CD4-positive, alpha-beta T cell treated with Interferon gamma for 1 hour (primary cell): Measurements from ENCODE around the gene ZSCAN30.

ENCODE experiments used
- DNase-seq: peaks from one replicate; pipeline ENCODE4 v3.0.0-alpha.2; 2020

Gene ZSCAN30

GRCh38 chr18:35290094-35290735 lies at the start of gene ZSCAN30:
ZSCAN30 (minus strand) TSS chr18:35290229; CDS start chr18:35264352, 25,877 bp downstream.
- peak; percentile 97 for DNase-seq

DNA sequence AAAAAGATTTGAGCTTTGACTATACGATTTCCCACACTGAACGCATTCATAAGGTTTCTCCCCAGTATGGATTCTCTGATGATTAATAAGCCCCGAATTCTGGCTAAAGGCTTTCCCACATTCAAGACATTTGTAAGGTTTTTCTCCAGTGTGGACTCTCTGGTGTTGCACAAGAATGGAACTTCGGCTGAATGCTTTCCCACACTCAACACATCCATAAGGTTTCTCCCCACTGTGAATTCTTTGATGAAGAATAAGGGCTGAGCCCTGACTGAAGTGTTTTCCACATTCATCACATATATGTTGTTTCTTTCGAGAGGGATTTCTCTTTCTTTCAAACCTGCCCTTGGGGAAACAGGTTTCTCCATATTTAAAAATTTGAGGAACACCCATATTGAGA lies 47.3 kb upstream of the ZSCAN30 start:
- no peak for DNase-seq

DNA sequence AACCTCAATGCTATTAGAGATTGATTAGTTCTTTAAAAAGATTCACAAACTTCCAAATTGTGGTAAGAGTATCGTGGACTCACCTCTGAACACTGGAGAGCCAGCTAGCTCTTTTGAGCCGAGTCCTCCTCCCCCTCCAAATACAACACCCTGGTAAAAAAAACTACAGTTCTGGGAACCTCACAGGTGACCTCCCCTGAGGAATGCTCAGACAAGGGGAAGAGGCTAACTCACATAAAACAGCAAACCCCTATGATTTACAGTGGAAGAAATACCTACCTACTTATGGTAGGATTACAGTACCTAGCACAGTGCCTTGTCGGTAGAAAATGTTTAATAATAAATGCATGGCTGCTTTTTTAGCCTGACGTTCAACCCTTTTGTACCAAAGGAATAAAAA lies 45.8 kb upstream of the ZSCAN30 start:
- DNase-seq, result no peak

- DNase-seq, result no peak
Observed at GRCh38 chr18:35334821-35335220, 44.8 kb upstream of the ZSCAN30 start.

DNA sequence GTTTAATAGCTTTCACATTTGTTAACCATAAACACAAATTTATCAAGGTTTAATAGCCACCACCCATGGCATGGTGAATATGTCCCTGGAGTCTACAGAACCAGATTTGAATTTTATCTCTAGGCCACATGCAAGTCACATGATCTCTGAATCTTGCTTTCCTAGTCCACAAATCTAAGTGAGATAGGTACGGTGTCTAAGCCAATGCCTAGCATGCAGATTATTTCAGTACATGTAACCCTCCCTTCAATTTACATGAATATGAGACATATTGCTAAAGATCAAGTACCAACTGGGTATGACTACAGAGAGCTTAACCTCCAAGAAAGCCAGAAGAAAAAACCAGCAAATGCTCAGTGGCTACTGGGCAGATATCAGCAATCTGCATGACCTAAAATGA lies 44.2 kb upstream of the ZSCAN30 start:
- DNase-seq, result no peak

GRCh38 chr18:35331367-35332087 lies 41.5 kb upstream of the ZSCAN30 start:
- DNase-seq, result no peak

DNA sequence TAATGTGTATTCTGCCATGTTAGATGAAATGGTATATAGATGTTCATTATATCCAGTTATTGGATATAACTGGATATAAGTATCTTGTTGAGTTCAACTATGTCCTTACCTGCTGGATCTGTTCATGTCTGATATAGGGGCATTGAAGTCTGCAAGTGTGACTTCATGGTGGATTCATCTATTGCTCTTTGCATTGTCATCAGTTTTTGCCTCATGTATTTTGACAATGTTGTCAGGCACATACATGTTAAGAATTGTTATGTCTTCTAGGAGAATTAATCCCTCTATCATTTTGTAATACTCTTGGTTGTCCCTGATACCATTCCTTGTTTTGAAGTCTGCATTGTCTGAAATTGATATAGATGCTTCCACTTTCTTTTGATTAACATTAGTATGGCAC lies 38.8 kb upstream of the ZSCAN30 start:
- no peak for DNase-seq

- no peak for DNase-seq
Observed at GRCh38 chr18:35326695-35327387, 36.8 kb upstream of the ZSCAN30 start.

- DNase-seq, result no peak
Observed at GRCh38 chr18:35324926-35325655, 35.1 kb upstream of the ZSCAN30 start.

- DNase-seq, result no peak
Observed at GRCh38 chr18:35322486-35323458, 32.7 kb upstream of the ZSCAN30 start.

GRCh38 chr18:35311496-35311895 lies 21.5 kb upstream of the ZSCAN30 start:
- no peak for DNase-seq

DNA sequence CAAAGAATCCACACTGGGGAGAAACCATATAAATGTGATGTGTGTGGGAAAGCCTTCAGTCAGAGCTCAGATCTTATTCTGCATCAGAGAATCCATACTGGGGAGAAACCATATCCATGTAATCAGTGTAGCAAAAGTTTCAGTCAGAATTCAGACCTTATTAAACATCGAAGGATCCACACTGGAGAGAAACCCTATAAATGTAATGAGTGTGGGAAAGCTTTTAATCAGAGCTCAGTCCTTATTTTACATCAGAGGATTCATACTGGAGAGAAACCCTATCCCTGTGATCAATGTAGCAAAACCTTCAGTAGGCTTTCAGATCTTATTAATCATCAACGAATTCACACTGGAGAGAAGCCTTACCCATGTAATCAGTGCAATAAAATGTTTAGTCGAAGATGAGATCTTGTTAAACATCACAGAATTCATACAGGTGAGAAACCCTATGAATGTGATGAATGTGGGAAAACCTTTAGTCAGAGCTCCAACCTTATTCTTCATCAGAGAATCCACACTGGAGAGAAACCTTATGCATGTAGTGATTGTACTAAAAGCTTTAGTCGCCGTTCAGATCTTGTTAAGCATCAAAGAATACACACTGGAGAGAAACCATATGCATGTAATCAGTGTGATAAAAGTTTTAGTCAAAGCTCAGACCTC lies 16.7 kb upstream of the ZSCAN30 start:
- DNase-seq, result no peak

DNA sequence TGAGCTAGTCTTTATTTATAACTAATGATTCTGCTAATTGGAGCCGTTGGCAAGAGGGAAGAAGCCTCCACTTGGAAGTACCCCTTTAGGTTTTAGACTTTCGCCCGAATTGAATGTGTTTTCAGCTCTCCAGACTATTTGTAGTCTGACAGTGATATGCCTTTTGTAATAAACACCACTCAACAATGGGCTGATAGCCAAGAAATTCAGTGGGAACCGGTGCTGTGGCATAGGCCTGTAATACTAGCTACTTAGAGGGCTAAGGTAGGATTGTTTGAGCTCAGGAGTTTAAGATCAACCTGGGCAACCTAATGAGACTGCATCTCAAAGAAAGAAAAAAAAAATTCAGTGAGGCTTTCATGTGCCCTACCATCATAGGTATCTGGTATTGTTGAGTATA lies 13.6 kb upstream of the ZSCAN30 start:
- DNase-seq, result no peak

- no peak for DNase-seq
Observed at GRCh38 chr18:35296060-35296459, 6.0 kb upstream of the ZSCAN30 start.

GRCh38 chr18:35291166-35291565 lies 1.1 kb upstream of the ZSCAN30 start:
- no peak for DNase-seq

DNA sequence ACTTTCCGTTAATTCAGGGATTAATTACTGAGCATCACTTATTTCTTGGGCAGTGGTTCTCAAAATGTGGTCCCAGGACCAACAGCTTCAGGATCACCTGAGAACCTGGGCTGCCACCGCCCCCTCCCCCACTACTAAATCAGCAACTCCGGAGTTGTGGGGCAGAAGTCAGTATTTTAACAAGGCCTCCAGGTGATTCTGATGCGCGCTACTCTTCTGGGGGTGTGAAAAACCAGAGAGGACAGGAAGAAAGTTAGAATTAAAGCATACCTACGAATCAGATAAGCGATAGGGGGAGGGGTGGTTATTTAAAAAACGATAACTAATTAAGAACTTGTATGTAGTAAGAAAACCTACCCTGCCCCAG lies 319 bp downstream of the ZSCAN30 start:
- DNase-seq, result peak; percentile 40

DNA sequence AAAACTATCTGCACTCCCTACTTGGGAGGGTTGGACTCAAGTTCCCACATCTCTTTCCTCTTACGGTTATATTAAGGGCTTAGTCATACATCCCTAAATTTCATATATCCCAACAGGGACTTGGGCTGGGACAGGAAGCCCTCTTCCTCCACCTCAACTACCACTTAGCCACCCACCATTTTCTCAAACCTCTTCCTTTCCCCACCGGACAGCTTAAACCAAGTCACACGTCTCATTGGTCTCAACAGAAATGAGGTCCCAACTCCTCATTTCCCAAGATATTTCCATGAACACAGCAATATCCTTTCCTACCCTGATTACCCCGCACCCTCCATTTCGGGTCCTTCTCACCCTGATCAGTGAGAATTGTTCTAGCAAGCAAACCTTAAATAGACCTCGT lies 736 bp downstream of the ZSCAN30 start:
- no peak for DNase-seq

GRCh38 chr18:35284841-35285240 lies 5.2 kb downstream of the ZSCAN30 start:
- DNase-seq, result no peak

DNA sequence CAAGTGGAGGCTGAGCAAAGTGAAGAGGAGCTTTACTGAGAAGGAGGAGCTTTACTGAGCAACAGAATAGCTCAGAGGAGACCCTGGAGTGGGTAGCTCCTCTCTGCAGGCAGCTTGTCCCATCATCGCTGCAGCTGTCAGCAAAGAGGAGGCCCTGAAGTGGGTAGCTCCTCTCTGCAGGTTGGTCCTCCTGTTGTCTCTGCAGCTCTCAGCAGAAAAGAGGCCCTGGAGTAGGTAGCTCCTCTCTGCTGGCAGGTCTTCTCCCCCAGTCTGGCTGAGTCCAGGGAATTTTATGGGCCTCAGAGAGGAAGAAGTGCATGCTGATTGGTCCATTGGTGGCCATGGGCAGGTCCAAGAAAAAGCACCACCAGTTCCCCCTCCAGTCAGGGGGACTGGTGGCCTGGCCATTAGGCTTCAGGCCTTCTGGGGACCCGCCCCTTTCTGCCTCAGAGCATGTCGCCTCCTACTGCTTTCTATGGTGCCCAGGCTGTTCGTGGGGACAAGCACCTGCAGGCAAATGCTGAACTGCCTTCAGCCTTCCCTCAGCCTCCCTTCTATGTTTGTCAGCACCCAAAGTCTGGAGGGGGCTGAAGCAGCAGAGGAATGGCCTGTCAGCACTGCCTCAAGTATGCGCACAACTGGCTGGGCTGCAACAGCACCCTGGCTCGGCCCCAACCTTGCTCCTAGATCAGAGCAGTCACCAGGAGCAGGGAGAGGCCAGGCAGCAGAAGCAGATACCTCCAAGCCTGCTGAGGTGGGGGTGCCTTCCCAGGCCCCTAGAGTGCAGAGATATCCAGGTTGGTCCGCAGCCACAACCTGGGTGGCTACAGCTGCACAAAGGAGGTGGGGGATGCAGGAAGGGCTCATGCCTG lies 5.9 kb downstream of the ZSCAN30 start:
- DNase-seq, result no peak

DNA sequence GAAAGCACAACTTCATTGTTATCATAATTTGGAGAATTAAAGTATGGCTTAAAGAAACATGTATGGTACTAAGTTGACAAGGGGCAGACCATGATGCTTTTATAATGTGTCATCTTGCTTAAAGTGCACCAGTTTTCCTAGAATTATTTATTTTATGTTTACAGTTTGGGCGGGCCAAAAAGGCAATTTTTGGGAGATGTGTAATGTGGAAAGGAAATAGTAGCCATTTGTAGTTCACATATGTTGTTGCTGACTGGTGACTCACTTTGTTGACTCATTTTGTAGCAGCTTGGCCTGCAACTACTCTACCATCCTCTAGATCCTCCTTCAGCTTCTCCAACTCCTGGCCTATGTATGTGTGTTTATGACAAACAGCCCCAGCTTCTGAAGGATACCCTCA lies 7.7 kb downstream of the ZSCAN30 start:
- no peak for DNase-seq

GRCh38 chr18:35278969-35279368 lies 11.1 kb downstream of the ZSCAN30 start:
- no peak for DNase-seq
